ENCODE measurements around the gene CORO6. TPM values are rescaled to one million over a fixed set of nuclear protein-coding genes. Genes with fewer than 3 reads are reported as not detected.

CORO6 gene
- total and polyA plus RNA-seq, 2 of the 13 experiments (the other 11 are each of a cell fraction or from before 2014, with no cell fraction given) = 0.42 to 0.82 TPM

- TF ChIP-seq ZNF18 (CRISPR knock-in tag; IDR thresholded peaks at IDR 0.05; ENCODE audit: insufficient replicate concordance) = no peak
- peak; percentile 92; the same call in 1 of the 2 replicates for TF ChIP-seq ZNF441 (CRISPR knock-in tag; IDR thresholded peaks at IDR 0.05; ENCODE audit: borderline replicate concordance)
- TF ChIP-seq ZSCAN9 (CRISPR knock-in tag; IDR thresholded peaks at IDR 0.05; ENCODE audit: borderline replicate concordance) = 0 out of 2 replicates have a peak, but pooled peaks have one; percentile 39
- TF ChIP-seq ZBTB34 (CRISPR knock-in tag; IDR thresholded peaks at IDR 0.05) = peak; percentile 82
- TF ChIP-seq ISL2 (CRISPR knock-in tag; IDR thresholded peaks at IDR 0.05) = peak; percentile 66; the same call in 1 of the 2 replicates
- TF ChIP-seq JDP2 (CRISPR knock-in tag; IDR thresholded peaks at IDR 0.05; ENCODE audit: borderline replicate concordance) = no peak
- TF ChIP-seq ZNF318 (CRISPR knock-in tag; IDR thresholded peaks at IDR 0.05) = no peak
- TF ChIP-seq ZFAT (CRISPR knock-in tag; conservative IDR thresholded peaks at IDR 0.05) = no peak
- TF ChIP-seq EEA1 (CRISPR knock-in tag; IDR thresholded peaks at IDR 0.05; ENCODE audit: borderline replicate concordance) = no peak
- TF ChIP-seq ELF1 (CRISPR knock-in tag; IDR thresholded peaks at IDR 0.05) = peak; percentile 74
- TF ChIP-seq ZNF800 (CRISPR knock-in tag; IDR thresholded peaks at IDR 0.05) = no peak; the same call in 1 of the 2 replicates
- no peak for TF ChIP-seq MATR3 (CRISPR knock-in tag; IDR thresholded peaks at IDR 0.05)
- TF ChIP-seq ZNF644 (CRISPR knock-in tag; IDR thresholded peaks at IDR 0.05; ENCODE audit: low read depth) = 0 out of 2 replicates have a peak, but pooled peaks have one; percentile 50
- peak; percentile 19; the same call in 1 of the 2 replicates for TF ChIP-seq CHD2 (IDR thresholded peaks at IDR 0.05; ENCODE audit: low read depth, low read length)
- no peak for TF ChIP-seq CENPX (CRISPR knock-in tag; IDR thresholded peaks at IDR 0.05)
- no peak for TF ChIP-seq CHD4 (IDR thresholded peaks at IDR 0.05; ENCODE audit: borderline replicate concordance, low read length)
Measured at GRCh38 chr17:29574732-29575510, 47.8 kb downstream of the CORO6 start (continued).
